ENCODE results near the gene AKTIP.

DNA sequence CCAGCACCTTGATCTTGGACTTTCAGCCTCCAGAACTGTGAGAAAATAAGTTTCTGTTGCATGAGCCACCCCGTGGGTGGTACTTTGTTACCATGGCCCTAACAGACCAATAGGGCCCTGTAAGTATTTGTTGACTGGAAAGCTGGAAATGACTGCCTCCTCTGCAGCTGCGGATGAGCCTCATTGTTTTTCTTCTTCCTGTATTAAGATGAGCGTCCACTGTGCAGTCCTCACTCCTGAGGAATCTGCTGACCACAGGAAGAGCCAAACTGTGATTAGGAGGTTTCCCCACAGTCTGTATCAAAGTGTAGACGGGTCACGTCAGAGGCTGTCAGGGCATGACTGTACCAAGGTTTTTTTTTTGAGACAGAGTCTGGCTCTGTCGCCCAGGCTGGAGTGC lies 12.2 kb upstream of the AKTIP start:
- TF ChIP-seq GATA2 (IDR thresholded peaks at IDR 0.05; ENCODE audit: low read depth, low read length) (no peak), GATA3 (IDR thresholded peaks at IDR 0.05; ENCODE audit: low read depth, low read length) (no peak)
